HG03060 (cell line): ENCODE measurements around the gene FOXN3.

Source experiments
- ATAC-seq: cut with Tn5 transposase; IDR thresholded peaks from one replicate; pipeline ENCODE4 v1.9.1; 2021; ENCODE audit warnings: low read depth, moderate number of reproducible peaks; ENCODE audit not compliant: unreplicated experiment

The FOXN3 gene

DNA sequence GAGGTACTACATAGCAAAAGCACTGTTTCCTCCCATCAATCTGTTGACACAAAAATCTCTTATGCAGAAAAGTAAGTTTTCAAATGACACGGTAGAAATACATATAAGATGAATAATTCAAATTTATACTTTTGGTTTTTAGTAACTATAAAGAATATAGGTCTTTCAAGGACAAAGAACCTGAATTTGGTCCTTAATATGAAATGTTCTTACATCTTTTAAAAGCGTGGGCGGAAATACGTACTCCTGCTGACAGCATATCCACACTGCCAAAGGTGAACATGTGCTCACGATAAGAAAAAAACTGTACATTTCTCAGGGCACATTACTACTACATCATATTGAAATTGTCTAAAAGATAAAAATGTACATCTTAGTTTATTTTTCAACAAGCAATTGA, 127.6 kb downstream of the FOXN3 start:
- ATAC-seq: no peak

GRCh38 chr14:89288114-89288513, 128.9 kb downstream of the FOXN3 start:
- ATAC-seq: no peak

DNA sequence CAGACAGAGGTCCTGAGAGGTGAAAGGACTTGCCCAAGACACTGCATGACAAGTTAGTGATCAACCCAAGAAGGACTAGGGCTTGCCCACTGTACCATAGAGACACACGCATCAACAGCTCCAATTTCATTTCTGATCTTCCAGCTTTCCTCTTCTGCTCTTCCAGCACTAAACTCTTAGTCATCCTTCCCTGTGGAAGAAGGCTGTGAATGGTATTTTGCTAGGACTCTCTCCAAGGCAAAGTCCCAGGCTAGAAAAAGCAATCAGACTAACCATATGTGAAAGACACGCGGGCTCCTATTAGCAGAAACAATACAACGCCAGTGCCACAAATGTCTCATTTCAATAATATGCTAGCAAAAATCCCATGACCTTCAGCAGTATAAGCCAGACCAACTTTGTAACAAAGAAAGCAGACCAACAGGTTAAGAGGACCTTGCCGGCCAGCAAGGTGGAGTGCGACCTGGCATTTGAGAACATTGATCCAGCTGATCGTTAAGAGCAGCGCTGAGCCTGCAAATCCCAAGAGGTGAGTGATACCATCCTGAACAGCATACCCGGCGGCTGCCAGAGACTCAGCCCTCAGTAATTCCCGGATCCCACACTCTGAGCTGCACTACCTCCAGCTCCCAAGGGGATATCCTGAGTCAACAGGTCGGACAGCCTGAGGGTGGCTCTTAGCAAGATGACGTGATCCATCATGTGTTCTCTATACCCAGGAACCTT, 132.5 kb downstream of the FOXN3 start:
- ATAC-seq: no peak

- peak; percentile 52 for ATAC-seq
These were observed 133.5 kb downstream of the FOXN3 start for GRCh38 chr14:89283327-89284060.

GRCh38 chr14:89282191-89282590, 134.8 kb downstream of the FOXN3 start:
- ATAC-seq: no peak

GRCh38 chr14:89280600-89280999, 136.4 kb downstream of the FOXN3 start:
- no peak for ATAC-seq

DNA sequence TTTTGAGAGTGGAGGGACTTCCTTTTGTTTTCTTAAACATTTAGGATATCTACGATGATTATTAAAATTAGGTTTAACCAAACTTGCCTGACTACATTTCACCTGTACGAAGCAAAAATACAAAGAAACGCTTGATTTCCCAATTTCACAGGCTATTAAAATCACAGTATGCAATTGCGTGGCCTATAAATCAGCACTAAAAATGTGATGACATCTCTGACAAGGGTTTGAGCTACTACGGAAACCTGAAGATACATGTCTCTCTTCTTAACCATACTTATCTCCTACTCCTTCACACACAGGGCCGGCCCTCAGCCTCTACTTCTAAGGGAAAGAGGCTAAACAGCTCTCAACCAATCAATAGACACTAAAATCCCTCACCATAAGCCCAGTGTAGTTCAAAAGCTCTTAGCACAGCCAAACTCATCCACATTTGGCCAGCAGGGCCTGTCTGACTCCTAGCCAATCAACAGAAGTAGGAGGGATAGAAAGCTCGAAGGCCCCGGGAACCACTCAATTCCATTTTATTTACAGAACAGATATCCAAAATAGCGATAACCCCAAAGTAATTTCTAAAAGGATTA, 137.3 kb downstream of the FOXN3 start:
- ATAC-seq: no peak

DNA sequence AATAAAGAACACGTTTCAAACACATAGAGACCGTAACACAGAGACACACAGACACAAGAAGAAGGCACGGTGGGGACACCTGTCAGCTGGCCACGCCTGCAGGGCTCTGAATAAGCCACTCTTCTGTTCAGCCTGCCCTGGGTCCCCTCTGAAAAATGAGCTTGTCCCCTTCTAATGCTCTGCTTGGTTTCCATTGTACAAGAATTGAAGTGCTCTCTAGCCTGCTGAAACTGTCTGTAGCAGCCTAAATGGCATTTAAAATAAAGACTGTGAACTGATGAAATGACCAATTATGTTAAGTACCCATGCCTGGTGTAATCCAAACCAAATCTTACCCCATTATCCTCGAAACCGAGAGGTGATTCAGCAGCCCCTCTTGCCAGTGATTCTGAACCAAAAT, 139.8 kb downstream of the FOXN3 start:
- ATAC-seq: no peak

GRCh38 chr14:89276424-89276975, 140.5 kb downstream of the FOXN3 start:
- ATAC-seq: peak; percentile 83

- no peak for ATAC-seq
These were observed 146.4 kb downstream of the FOXN3 start for GRCh38 chr14:89270439-89271227.

GRCh38 chr14:89269404-89269803, 147.6 kb downstream of the FOXN3 start:
- no peak for ATAC-seq

DNA sequence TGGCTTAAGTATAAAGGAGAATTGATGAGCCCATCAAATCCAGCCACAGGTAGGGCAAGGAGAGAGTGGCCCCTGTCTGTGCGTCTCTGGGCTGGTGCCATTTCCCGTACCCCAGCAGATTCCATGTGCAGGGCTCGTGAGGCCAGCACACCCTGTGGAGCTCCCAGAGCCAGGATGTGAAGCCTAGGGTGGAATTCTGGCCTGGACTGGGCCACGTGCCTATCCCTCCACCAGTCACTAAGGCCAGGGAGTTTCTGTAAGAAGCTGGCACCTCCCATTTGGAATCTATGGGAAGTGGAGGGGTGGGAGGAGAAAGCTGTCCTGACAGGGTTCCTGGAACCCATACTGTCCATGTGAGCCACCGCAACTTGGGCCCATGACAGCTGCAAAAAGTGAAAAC, 148.5 kb downstream of the FOXN3 start:
- ATAC-seq: no peak

DNA sequence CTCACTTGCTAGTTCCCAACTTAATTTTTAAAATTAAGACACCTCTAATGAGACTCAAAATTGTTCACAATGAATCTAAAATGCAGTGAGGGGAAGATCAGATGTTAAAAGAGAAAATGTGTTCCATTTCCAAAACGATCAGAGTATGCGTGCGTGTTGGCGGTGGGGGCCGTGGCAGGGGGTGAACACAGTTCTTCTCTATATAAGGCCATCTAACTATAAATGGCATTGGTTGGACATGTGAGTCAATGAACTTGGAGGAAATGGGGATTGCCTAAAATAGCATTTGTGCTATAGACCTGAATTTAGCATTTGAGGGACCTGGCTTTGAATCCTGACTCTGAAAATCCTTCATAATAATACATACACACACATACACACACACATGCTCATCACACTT, 149.4 kb downstream of the FOXN3 start:
- no peak for ATAC-seq

DNA sequence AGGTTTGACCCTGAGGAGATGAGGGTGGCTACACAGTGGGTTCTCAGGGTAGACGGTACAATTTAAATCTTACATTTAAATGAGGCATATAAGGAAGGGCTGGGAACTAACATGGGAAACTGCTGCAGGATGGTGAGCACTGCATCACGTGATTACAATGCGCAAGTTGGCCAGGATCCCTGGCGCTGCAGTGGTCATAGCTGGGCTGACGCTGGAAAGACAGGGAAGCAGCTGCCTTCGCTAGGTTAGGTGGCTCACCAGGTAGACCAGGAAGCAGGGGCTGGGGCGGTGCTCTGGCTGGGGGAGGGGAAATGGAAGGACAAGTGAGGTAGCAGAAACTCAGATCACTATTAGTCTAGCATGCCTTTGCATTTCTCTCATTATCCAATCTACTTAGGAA, 149.9 kb downstream of the FOXN3 start:
- ATAC-seq: no peak

DNA sequence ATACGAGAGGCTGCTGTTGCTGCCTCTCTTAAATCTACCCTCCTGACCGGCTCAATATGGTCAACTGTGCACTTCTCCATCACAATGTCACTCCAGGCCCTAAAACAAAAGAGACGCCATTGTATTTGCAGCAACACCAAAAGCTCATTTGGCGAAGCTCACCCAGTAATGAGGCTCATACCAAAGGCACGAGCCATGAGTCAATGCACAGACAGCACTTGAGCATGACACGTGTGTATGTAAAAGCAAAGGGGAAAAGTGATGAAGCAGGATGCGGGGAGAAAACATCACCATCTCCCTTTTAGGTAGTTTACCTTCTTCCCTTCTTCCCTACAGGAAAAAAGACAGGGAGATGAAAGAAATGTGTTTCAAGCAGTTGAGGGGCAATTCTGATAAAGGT, 150.3 kb downstream of the FOXN3 start:
- ATAC-seq: no peak

- no peak for ATAC-seq
These were observed 151.8 kb downstream of the FOXN3 start for GRCh38 chr14:89265234-89265633.

- ATAC-seq: no peak
These were observed 152.7 kb downstream of the FOXN3 start for GRCh38 chr14:89264196-89264800.

- ATAC-seq: no peak
These were observed 155.0 kb downstream of the FOXN3 start for GRCh38 chr14:89262041-89262440.

DNA sequence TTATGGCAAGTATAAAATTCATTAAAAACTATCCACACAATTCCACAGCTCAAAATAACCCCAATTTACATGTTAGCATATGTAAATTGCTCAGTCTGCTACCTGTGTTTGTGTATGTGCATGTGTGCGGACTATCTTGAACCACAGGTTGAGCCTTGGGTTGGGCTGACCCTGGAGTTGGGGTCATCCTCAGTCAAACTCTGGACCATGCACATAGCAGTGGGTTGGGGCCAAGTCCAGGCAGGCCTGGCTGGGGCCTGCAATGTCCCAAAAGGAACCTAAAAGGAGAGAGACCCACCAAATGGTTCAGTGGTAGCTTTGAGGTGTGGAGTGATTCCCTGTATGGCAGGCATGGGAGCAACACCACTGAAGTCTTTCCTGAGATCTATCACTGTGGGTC, 156.1 kb downstream of the FOXN3 start:
- ATAC-seq: no peak

GRCh38 chr14:89259951-89260609, 157.0 kb downstream of the FOXN3 start:
- no peak for ATAC-seq
